Right lobe of liver (tissue), 4 donors: ENCODE measurements around the gene PTP4A2.

Source experiments
- CTCF ChIP-seq, 4 donors: fragments of 200-600 bp in 3 of 4; fragments of 450-650 bp in 1 of 4; IDR thresholded peaks; one replicate each; pipeline versions ENCODE4 v1.5.1 to v1.8.0; 2016 to 2022; ENCODE audit warnings: antibody characterized with exemption in 4 of 4, mild to moderate bottlenecking in 2 of 4
- POLR2A ChIP-seq: fragments of 450-650 bp; IDR thresholded peaks from one replicate; pipeline ENCODE4 v1.6.1; 2017; ENCODE audit warnings: antibody characterized with exemption, mild to moderate bottlenecking
- donor health status: DM: no; HTN: no; CAD: no.
- donor health status: DM: no; HTN: no; CAD: no.
- donor health status: DM: no; HTN: yes; CAD: no.

GRCh38 chr1:31926252-31926651 is 11.9 kb downstream of the PTP4A2 start:
- no peak for TF ChIP-seq CTCF (IDR thresholded peaks at IDR 0.05)
- no peak for TF ChIP-seq POLR2A
